HG03175 (cell line): ENCODE data around the gene ZNF219.
A peak's percentile ranks its signal among the peaks of the same experiment; 100 is the strongest.

ENCODE experiments used
- ATAC-seq: cut with Tn5 transposase; IDR thresholded peaks from one replicate; pipeline ENCODE4 v1.9.1; 2021; ENCODE audit warnings: mild to moderate bottlenecking, moderate library complexity; ENCODE audit not compliant: unreplicated experiment

ZNF219 gene

GRCh38 chr14:21098076-21098891 is at the start of gene ZNF219:
ZNF219 (minus strand) TSS chr14:21098655; CDS start chr14:21093591, 5,064 bp downstream.
- no peak for ATAC-seq

- no peak for ATAC-seq
Observed at GRCh38 chr14:21145437-21145836, 47.0 kb upstream of the ZNF219 start.

GRCh38 chr14:21142357-21142756 is 43.9 kb upstream of the ZNF219 start:
- ATAC-seq, result no peak

DNA sequence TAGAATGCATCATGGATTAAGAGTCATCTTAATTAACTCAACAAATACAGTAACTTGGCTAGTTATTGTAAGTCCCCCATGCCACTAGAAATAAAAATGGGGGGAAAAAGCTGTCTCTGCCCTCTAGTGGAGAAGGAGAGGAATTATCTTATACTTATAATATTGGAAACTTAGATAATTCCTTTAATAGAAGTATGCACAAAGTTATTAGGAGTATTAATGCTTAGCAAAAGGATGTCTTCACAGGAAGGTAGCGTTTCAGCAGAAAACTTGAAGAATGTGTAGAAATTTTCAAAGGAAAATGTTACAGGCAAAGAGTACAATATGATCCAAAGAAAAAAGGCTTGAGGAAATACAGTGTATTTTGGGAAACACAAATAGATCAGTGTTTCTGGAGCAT is 37.6 kb upstream of the ZNF219 start:
- no peak for ATAC-seq

DNA sequence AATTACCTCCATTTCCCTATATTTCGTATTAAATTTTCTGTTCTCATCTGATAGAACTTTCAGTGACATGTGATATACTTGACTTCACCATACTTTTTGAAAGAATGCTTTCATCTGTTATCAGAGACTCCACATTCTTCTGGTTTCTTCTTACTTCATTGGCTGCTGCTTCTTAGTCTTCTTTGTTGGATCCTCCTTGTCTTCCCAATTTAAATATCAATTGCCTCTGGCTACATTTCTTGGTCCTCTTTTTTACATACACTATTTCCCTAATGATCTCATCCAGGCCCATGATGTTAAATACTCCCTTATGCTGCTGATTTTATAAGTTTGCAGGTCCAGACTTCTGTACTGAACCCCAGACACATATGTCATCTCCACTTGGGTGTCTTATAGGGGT is 35.4 kb upstream of the ZNF219 start:
- ATAC-seq, result no peak

- ATAC-seq, result no peak
Observed at GRCh38 chr14:21123429-21123828, 25.0 kb upstream of the ZNF219 start.

- ATAC-seq, result no peak
Observed at GRCh38 chr14:21121122-21121521, 22.7 kb upstream of the ZNF219 start.

DNA sequence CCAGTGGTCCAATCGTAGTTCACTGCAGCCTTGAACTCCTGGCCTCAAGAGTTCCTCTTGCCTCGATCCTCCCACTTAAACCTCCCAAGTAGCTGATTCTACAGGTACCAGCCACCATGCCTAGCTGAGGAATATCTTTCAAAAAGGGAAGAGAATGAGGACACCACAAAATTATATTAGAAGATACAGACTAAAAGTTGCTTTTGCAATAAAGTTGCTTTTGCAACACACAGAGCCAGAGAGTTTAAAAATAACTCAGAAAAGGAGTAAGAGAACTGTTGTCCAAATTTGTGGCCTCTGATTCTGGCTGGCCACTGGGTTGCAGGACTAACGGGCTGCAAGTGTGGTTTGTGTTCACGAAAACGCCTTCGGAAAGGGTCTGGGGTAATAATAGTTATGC is 22.2 kb upstream of the ZNF219 start:
- ATAC-seq, result no peak

DNA sequence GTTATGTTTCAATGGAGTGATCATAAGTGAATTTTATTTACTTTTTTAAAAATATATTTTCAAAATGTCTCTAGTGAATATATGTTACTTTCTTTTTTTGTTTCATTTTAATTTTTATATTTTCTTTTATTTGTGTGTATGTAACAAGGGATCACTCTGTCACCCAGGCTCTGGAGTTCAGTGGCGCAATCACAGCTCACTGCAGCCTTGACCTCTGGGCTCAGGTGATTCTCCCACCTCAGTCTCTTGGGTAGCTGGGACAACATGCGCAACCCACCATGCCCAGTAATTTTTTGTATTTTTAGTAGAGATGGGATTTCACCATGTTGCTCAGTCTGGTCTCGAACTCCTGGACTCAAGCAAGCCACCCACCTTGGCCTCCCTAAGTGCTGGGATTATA is 20.5 kb upstream of the ZNF219 start:
- no peak for ATAC-seq

- ATAC-seq, result no peak
Observed at GRCh38 chr14:21113369-21113768, 14.9 kb upstream of the ZNF219 start.

- no peak for ATAC-seq
Observed at GRCh38 chr14:21112255-21112654, 13.8 kb upstream of the ZNF219 start.

DNA sequence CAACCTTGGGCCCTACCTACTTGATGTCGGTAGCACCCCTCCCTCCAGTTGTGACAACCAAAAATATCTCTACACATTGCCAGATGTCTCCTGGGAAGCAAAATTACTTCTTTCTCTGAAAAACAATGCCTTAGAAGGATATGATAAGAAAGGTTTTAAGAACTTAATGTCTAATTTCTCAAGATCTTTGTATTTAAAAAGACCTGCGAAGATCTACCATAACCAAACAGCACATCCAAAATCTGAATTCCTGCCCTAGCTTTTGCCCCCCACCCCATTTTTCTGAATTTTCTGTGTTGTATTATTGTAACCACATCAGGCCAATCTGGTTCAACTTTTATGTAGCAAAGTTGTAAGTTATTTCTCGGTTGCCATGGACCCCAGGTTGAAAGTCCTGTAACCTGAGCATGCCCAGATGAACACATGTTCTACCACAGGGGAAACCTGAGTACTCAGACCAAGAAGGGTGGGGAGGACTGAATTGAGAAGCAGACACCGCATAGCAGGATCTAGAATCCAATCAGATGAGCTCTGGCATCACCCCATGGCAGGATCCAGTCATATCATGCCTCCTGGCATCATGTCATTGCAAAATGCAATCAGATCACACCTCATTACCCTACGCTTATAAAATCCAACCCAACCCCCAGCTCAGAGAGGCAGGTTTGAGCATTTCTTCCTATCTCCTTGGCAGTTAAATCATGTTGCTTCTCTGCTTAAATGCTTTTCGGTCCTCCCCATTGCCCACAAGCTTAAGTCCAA is 11.1 kb upstream of the ZNF219 start:
- ATAC-seq, result peak; percentile 35

DNA sequence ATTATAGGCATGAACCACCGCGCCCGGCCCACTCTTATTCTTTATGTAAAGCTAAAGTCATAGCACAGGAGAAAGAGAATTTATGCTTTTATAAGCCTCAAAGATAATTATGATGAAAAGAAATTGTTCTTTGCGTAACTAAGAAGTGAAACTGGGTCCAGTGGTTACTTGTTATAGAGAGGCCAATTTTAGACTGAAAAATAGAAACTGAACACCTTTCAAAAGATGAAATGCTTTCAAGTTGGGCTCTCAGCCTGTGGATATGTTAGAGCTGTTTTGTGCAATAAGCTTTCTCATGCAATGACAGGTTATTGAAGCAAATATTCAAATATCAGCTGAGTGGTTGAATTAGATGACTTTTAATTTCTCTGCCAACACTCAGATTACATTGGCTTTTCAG is 10.3 kb upstream of the ZNF219 start:
- ATAC-seq, result no peak

DNA sequence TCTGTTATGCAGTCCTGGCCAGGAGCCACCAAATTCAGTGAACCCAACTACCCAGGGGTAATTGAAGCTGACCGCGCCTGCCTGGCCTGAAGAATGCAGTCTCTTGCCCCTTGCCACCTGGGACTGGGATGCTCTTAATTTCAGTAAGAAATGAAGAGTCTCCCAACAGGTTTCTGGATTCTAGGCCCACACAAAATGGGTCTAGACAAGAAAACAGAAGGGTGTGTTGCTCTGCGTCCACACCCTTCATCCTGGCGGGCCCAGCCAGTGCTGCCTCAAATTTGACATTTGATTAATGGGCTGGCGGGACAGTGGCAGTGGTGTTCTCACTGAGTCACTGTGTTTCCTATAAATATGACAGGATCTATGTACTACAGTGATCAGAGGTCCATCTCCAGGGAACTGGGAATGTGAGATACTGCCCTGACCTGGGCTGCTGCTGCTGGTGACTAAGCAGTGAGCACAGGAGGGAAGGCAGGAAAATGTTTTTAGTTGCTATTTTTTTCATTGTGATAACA is 8.9 kb upstream of the ZNF219 start:
- ATAC-seq, result no peak

DNA sequence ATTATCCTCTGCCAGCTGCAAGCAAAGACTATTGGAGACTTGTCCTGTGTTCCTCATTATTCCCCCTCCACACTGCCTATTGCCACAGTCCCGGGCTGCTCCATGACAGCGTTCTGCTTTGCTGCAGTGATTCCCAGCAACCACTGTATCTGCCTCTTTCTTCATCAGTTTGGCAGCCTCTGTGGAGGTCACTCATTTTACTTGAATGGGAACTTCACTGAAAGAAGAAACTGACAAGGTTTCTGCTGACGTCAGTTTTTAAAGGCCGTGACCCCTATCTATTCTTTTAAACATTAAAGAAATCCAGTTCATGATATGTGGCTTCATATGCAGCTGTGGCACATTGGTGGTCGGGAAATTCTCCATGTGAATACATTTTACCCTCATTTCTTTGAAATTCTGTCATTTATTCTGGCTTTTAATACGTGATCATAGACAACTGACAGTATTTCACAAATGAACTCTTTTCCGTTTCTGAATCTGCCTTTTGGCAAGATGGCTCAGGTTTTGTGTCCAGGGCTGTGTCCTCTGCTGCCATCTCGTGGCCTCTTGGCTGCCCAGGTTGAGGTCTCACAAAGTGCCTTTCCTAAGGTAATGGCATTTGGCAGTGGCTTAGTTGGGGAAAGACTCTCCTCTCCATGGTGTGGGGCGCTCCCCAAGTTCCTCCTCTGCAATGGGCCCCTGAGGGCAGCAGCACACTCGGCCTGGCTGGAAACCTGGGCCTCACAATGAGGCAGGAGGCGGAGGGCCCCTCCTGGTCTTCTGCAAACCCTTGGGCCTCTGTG is 8.2 kb upstream of the ZNF219 start:
- no peak for ATAC-seq

DNA sequence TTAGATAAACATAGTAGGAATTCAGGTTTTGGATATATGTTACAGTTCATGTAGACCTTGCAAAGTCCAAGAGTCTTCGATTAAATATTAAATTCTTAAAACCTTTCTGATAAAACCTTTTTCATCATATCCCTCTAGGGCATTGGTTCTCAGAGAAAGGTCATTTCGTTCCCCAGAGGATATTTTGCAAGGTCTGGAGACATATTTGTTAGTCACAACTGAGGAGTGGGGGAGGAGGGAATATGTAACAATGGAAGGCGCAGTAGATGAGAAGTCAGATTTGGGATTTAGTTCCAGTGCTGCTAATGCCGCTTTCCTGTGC is 7.7 kb upstream of the ZNF219 start:
- no peak for ATAC-seq

DNA sequence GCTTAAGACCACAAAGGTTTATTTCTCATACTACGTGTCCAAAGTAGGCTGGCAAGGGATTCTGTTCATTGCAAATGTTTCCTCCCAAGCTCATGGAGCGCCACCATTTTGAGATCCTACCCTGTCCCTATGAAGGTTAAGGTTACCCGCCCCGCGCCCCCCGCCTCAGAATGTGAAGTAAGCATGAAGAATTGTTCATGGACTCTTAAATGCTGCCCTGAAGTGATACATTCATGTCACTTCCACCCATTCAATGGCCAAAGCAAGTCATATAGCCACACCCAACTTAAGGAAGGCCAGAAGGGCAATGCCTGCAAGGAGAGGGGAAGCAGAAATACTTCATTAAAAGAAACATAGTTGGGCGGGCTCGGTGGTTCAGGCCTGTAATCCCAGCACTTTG is 6.6 kb upstream of the ZNF219 start:
- ATAC-seq, result no peak

- peak; percentile 49 for ATAC-seq
Observed at GRCh38 chr14:21104448-21105060, 6.1 kb upstream of the ZNF219 start.

DNA sequence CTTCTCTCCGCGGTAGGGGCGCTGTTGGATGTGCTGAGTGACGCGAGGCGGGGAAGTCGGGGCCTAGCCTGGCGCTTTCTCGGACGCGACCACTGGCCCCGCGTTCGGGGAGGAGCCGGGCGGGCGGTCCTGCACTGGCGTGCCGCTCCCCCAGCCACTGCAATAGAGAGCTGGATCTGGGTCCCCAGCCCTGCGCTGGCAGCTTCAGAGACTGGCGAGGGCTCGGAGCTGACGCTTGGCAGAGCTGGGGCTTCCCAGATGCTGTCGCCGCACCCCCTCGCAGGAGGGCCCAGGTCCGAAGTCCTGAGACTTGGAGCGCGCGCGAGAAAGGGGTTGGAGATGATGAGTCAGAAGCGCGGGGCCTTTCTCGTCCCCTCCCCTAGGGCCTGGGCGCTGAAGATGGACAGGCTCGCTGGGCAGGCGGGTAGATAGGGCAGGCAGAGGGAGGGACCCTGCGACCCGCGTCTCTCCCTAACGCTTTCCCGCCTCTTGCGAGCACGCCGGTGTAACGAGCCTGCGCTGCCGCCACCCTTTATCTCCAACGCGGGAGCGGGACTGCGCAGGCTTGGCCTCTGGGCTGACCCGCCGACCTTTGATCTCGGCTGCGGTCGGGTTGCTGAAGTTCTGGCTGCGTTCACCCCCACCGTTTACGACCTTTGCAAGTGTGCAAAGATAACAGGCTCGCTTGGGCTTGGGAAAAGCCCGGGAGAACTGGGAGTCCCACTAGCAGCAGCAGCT is 5.4 kb upstream of the ZNF219 start:
- peak; percentile 91 for ATAC-seq

DNA sequence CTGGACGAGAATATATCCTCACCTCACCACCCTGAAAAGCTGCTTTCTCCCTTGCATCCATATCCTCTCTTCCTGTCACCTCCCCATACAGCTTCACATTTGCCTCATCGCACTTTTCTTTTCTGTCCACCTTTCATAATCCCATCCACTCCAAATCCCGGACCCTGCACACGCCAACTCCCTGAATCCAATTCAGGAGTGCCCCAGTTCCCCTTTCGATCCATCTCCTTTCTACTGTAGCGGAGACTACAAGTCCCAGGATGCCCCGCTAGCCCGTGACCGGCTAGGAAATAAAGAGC is 4.9 kb upstream of the ZNF219 start:
- ATAC-seq, result no peak
